Stimulated activated CD4-positive, alpha-beta T cell treated with anti-CD3 and anti-CD28 coated beads, Interleukin-12 subunit alpha, Interleukin-12 subunit beta, amount 100 ng/mL, for 24 hours (primary cell): Measurements from ENCODE around the gene ADIPOR2.

ENCODE experiments used
- DNase-seq, 2 experiments: peaks; one replicate each; pipeline ENCODE4 v3.0.0-alpha.2; 2020; ENCODE audit warnings: low read depth in 2 of 2

The ADIPOR2 gene

GRCh38 chr12:1830401-1830845, 139.6 kb downstream of the ADIPOR2 start:
- DNase-seq = no peak

- no peak for DNase-seq
Observed at GRCh38 chr12:1830981-1831963, 140.4 kb downstream of the ADIPOR2 start.

DNA sequence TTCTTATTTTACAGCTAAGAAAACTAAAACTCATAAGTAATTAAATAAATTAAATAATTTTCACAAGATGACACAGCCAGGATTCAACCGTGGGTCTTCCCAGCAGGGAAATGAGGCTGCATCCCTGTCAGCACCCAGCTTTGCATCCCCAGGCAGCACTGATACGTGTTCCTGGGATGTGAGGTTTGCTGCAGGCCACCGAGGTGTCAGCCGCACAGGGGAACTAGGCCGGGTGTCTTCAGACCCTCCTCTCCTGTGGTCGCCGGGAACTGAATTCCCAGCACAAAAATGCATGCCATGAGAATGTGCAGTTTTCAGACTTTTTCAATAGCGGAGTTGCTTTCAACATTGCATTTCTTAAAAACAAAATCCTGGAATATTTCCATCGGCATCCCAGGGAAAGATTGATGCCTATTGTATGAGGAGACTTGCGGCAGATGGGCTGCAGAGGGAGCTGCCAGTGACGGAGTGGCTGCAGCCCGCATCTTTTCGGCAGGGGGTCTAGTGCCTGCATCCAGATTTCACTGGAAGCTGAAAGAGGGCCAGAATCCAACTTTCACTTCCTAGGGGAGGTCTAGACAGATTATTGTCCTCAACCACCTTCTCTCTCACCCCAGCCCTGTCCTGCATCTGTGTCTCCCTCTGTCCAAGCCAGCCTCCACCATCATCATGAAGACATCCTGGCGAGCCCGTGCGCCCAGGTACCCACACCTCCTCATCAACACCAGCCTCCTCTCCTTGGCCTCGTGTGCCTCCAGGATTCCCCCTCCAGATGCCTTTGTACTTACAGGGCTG, 142.1 kb downstream of the ADIPOR2 start:
- no peak for DNase-seq

- no peak for DNase-seq
Observed at GRCh38 chr12:1833596-1834028, 142.7 kb downstream of the ADIPOR2 start.

- DNase-seq = no peak
Observed at GRCh38 chr12:1834186-1834925, 143.5 kb downstream of the ADIPOR2 start.

GRCh38 chr12:1835211-1836131, 144.6 kb downstream of the ADIPOR2 start:
- DNase-seq = no peak

GRCh38 chr12:1836241-1836803, 145.5 kb downstream of the ADIPOR2 start:
- no peak for DNase-seq

DNA sequence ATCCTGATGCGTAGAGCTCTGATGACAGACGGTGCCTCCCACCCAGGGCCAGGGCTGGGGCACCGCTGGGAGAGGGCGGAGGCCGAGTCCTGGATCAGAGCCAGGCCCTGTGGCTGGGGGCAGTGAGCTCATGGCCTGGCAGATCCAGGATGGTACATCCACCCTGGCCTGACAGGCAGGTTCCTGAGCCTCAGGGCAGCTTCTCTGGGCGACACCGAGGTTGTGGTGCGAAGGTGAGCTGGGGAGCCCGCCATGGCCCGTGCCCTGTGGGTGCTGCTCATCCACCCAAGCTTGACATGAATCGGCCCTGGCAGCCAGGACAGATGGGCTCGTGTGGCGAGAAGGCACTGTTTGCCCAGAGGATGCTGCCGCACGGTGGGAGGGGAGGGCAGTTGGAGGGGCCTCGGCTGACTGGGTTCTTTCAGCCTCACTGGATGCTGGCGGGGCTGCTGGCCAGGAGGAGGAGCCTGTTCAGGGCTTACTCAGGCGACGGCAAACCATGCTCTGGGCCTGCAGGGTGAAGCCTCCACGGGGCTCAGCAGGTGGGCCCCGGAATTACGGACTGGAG, 146.1 kb downstream of the ADIPOR2 start:
- no peak for DNase-seq

DNA sequence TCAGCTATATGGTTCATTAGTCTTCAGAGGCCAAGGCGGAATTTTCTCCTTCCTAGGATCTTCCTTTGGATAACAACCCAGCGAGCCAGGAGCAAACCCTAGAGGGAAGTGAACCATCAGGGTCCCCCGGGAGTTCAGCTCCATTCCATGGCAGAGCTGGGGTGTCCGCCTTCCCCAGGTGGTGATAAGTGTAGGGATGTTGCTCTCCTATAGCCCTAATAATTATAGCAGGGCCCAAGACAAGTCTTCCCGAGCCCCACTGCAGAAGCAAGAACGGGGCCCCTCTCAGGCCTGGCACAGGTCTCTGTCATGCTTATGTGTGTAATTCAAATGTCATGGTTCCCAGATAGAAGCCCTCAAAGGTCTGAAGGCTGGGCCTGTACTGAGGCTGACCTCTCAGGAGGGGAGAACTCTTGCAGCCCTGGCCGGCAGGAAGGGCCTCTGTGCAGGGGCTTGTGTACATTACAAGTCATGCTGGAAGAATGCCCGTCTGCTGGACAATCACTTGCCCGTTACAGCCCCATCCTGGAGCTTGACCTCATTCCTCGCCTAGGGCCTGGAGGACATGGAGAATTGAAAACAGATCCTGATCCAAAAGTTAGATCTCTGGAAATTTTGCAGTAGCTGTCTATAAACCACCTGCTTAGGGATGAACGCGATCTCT, 146.8 kb downstream of the ADIPOR2 start:
- no peak for DNase-seq
